Neural crest cell (in vitro differentiated cells): ENCODE results near the gene GBX2. TPM values are rescaled to one million over a fixed set of nuclear protein-coding genes. Genes with fewer than 3 reads are reported as not detected.

Experiments
- DNase-seq: peaks from one replicate; pipeline ENCODE4 v3.0.0; 2021; ENCODE audit warnings: low read depth, mixed read lengths, low spot score
- H3K27ac Mint-ChIP-seq: one replicate; pipeline ENCODE4 v1.8.0; 2021; ENCODE audit warnings: mild to moderate bottlenecking, mixed read lengths; ENCODE audit not compliant: unreplicated experiment
- H3K27me3 Mint-ChIP-seq: 2 replicates; pipeline ENCODE4 v1.8.0; 2021; ENCODE audit warnings: low read depth, mild to moderate bottlenecking, mixed read lengths
- H3K36me3 Mint-ChIP-seq: 2 replicates; pipeline ENCODE4 v1.8.0; 2021; ENCODE audit warnings: low read depth, mild to moderate bottlenecking, mixed read lengths
- H3K4me1 Mint-ChIP-seq: 2 replicates; pipeline ENCODE4 v1.8.0; 2021; ENCODE audit warnings: mixed read lengths
- H3K4me3 Mint-ChIP-seq: one replicate; pipeline ENCODE4 v1.8.0; 2021; ENCODE audit warnings: mild to moderate bottlenecking, mixed read lengths
- H3K9me3 Mint-ChIP-seq: 2 replicates; pipeline ENCODE4 v1.8.0; 2021; ENCODE audit warnings: mixed read lengths
- total RNA-seq: library from RNA; stranded (reverse); gene quantifications from 2 replicates; pipeline ENCODE4 v1.2.1, GENCODE V29; 2021
- TF ChIP-seq, protein P1 (sequence below): fragments of 200-600 bp; sonication (generic); conservative IDR thresholded peaks from 2 replicates; pipeline ENCODE4 v1.5.0; 2021; ENCODE audit warnings: antibody characterized with exemption, mild to moderate bottlenecking

The GBX2 gene
- total RNA-seq, 1 donor from 2014 or later: 21.3 TPM

DNA sequence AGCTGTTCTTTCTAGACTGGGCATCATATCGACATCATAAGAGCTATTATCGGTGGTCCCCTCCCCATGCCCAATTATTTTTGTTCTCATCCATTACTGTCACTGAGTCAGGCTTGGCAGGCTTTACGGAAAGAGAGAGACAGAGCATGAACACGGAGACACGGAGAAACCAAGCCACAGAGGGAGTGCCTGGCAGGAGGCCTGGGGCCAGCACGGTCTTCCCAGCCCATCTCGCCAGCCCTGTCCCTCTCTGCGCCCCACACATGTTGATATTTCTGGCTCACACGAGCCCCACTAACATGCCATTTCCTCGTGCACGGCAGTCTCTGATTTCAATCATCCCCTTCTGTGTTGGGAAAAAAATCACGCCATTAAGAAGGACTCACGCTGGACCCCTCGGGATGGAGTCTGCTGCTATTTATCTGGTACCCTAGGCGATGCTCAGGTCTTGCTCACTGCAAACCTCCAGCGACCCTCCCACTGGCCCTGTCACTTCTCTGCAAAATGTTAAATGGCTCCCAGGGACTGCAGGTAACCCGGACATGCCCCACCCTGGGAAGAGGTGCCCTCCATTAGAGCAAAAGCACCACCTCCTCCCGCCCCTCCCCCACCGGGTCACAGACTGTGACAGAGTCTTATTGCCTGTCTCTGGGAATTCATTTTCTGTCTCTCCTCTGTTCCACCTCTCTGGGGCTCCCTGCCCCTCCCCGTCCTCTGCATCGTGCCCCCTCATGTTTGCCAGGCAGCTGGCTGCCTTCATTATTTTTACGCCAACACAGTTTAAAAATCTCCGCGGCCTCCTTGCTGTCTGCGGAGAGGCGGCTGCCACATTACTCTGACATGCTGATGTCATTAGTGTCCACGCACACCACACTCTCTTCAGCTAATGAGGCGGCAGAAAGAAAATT lies 40.1 kb upstream of the GBX2 start:
- Mint-ChIP-seq H3K4me3 (no peak overlapping the region), H3K27ac (peak overlapping the region; percentile 72), H3K4me1 (peaks cover 5% of the 10 kb centered on the region), H3K9me3 (no peaks in the 10 kb centered on the region), H3K27me3 (no peaks in the 10 kb centered on the region), H3K36me3 (peaks cover 6% of the 10 kb centered on the region)
- DNase-seq: no peak
- TF ChIP-seq, protein P1, sequence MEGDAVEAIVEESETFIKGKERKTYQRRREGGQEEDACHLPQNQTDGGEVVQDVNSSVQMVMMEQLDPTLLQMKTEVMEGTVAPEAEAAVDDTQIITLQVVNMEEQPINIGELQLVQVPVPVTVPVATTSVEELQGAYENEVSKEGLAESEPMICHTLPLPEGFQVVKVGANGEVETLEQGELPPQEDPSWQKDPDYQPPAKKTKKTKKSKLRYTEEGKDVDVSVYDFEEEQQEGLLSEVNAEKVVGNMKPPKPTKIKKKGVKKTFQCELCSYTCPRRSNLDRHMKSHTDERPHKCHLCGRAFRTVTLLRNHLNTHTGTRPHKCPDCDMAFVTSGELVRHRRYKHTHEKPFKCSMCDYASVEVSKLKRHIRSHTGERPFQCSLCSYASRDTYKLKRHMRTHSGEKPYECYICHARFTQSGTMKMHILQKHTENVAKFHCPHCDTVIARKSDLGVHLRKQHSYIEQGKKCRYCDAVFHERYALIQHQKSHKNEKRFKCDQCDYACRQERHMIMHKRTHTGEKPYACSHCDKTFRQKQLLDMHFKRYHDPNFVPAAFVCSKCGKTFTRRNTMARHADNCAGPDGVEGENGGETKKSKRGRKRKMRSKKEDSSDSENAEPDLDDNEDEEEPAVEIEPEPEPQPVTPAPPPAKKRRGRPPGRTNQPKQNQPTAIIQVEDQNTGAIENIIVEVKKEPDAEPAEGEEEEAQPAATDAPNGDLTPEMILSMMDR: no peak

DNA sequence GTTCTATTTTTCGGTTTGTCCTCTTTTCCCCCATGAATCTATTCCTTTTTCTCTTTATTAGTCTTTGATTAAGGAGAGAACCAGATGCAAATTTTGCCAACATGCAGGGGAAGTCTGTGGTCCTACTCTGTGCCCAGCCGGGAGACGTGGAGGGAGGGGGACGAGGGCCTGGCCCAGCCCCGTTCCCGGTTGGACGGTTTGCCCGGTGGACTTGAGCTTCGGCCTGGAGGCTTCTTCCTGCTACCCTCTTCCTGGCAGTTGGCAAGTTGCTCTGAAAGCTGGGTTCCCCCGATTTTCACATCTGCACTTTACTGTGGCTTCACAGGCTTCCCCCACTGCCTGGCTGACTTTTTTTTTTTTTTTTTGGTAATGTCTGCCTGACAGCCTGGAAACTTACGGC lies 39.3 kb upstream of the GBX2 start:
- Mint-ChIP-seq H3K4me3 (no peak overlapping the region), H3K27me3 (no peaks in the 10 kb centered on the region), H3K9me3 (no peaks in the 10 kb centered on the region), H3K36me3 (peaks cover 6% of the 10 kb centered on the region), H3K4me1 (peaks cover 5% of the 10 kb centered on the region), H3K27ac (no peak overlapping the region)
- TF ChIP-seq, protein P1: no peak
- DNase-seq: no peak

DNA sequence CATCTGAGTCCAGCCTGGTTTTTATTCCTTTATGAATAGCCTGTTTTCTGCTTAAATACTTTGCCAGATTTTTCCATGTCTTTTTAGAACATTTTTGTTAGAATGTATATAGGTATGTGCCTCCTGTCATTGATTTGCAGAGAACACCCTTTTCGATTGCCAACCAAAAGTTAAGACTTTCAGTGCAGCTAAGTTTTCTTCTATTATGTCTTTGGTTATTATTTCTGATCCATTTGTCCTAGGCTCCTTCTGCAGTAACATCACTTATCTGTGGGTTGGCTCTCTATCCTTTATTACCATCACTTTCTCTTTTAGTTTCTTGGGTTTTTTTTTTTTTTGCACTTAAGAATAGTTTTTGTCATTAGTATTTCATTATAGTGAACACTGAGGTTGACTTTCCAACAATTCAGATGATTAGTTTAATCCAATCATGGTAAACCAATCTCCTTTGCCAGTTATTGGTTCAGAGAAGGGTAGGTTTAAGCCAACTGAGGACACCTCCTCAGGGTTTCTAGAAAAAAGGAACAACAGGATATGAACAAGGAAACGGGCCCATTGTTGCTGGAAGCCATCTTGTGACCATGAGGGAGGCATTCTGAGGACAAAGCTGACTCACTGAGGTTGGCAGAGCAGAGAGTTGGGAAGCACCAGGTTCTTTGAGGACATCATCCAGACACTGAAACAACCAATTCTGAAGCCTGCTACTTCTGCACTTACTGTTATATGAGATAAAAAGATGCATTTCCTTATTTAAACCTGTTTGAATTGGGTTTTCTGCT lies 37.9 kb upstream of the GBX2 start:
- H3K4me3 Mint-ChIP-seq: no peak overlapping the region
- no peaks in the 10 kb centered on the region for H3K27me3 Mint-ChIP-seq
- H3K27ac Mint-ChIP-seq: no peak overlapping the region
- H3K36me3 Mint-ChIP-seq: peaks cover 6% of the 10 kb centered on the region
- DNase-seq: no peak
- H3K4me1 Mint-ChIP-seq: peaks cover under 1% of the 10 kb centered on the region
- no peaks in the 10 kb centered on the region for H3K9me3 Mint-ChIP-seq
- TF ChIP-seq, protein P1: no peak

DNA sequence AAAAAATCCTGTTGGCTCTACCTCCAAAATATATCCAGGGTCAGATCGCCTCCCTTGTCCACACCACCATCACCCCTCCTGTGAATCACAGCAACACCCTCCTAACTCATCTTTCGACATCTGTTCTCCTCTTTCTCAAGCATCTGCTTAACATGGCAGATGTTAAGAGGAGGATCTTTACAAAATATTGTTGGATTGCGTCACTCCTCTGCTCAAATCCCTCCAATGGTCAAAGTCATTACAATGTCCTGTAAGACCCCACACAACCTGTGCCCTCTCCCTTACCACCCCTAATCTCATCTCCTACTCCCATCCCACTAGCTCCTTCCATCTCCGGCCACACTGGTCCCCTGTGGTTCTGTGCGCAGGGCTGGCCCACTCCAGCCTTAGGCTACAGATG lies 36.8 kb upstream of the GBX2 start:
- H3K9me3 Mint-ChIP-seq: no peaks in the 10 kb centered on the region
- TF ChIP-seq, protein P1: no peak
- no peaks in the 10 kb centered on the region for H3K4me1 Mint-ChIP-seq
- H3K4me3 Mint-ChIP-seq: no peak overlapping the region
- peaks cover 6% of the 10 kb centered on the region for H3K36me3 Mint-ChIP-seq
- no peak overlapping the region for H3K27ac Mint-ChIP-seq
- no peak for DNase-seq
- no peaks in the 10 kb centered on the region for H3K27me3 Mint-ChIP-seq

DNA sequence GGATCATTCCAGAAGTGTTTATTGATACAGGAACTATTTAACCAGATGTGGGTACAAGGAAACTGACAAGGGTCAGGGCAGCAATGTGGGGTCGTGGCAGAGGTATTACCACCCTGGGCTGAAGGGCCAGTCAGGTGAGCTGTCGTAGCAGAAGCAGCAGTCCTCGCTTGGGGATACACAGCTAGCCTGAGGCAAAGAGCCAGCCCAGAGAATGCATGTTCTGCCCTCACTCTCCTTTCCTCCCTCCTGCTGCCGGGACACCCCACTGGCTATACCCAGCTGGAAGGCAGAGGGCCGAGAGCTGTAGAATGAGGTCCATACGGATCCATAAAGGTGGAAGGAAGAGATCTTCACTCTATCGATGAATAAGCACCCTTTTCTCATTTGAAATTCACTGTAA lies 32.2 kb upstream of the GBX2 start:
- no peaks in the 10 kb centered on the region for H3K4me1 Mint-ChIP-seq
- peaks cover 1% of the 10 kb centered on the region for H3K36me3 Mint-ChIP-seq

More for the DNA sequence above, 32.2 kb upstream of the GBX2 start:
- Mint-ChIP-seq H3K27me3 (no peaks in the 10 kb centered on the region), H3K9me3 (no peaks in the 10 kb centered on the region), H3K4me3 (no peak overlapping the region), H3K27ac (no peak overlapping the region)
- no peak for DNase-seq
- TF ChIP-seq, protein P1: no peak
